ENCODE results near the gene VPS54. TPM values are rescaled to one million over a fixed set of nuclear protein-coding genes. Genes with fewer than 3 reads are reported as not detected.
"Not testable (repeated sequence)": the region's sequence is repeated elsewhere in the genome, so short reads cannot be mapped to it uniquely, and the experiment has no call there.

VPS54 gene
- polyA plus RNA-seq, 1 donor: 22.7 TPM

GRCh38 chr2:64024259-64024949, 5.2 kb upstream of the VPS54 start:
- no peak for DNase-seq (ENCODE audit: low read depth)

GRCh38 chr2:64023485-64024258, 4.4 kb upstream of the VPS54 start:
- DNase-seq (ENCODE audit: low read depth): no peak

- no peak for DNase-seq (ENCODE audit: low read depth)
Measured at GRCh38 chr2:64021578-64021977, 2.4 kb upstream of the VPS54 start.

GRCh38 chr2:64019975-64020528, 824 bp upstream of the VPS54 start:
- no peak for DNase-seq (ENCODE audit: low read depth)

- DNase-seq (ENCODE audit: low read depth): no peak
Measured at GRCh38 chr2:64018701-64019082, 536 bp downstream of the VPS54 start.

GRCh38 chr2:64017811-64018700, 1.2 kb downstream of the VPS54 start:
- no peak for DNase-seq (ENCODE audit: low read depth)

GRCh38 chr2:64015898-64016297, 3.3 kb downstream of the VPS54 start:
- DNase-seq (ENCODE audit: low read depth): no peak

GRCh38 chr2:64015391-64015790, 3.8 kb downstream of the VPS54 start:
- no peak for DNase-seq (ENCODE audit: low read depth)

GRCh38 chr2:64014628-64015027, 4.6 kb downstream of the VPS54 start:
- no peak for DNase-seq (ENCODE audit: low read depth)

GRCh38 chr2:64013053-64013452, 6.2 kb downstream of the VPS54 start:
- DNase-seq (ENCODE audit: low read depth): no peak

- DNase-seq (ENCODE audit: low read depth): no peak
Measured at GRCh38 chr2:64012115-64012514, 7.1 kb downstream of the VPS54 start.

GRCh38 chr2:64008434-64009009, 10.7 kb downstream of the VPS54 start:
- DNase-seq (ENCODE audit: low read depth): no peak

- no peak for DNase-seq (ENCODE audit: low read depth)
Measured at GRCh38 chr2:64007924-64008323, 11.3 kb downstream of the VPS54 start.

GRCh38 chr2:64005707-64006356, 13.4 kb downstream of the VPS54 start:
- no peak for DNase-seq (ENCODE audit: low read depth)

- no peak for DNase-seq (ENCODE audit: low read depth)
Measured at GRCh38 chr2:64003239-64003638, 16.0 kb downstream of the VPS54 start.

- DNase-seq (ENCODE audit: low read depth): no peak
Measured at GRCh38 chr2:64001382-64002101, 17.7 kb downstream of the VPS54 start.

GRCh38 chr2:64000630-64001381, 18.4 kb downstream of the VPS54 start:
- DNase-seq (ENCODE audit: low read depth): no peak

- DNase-seq (ENCODE audit: low read depth): no peak
Measured at GRCh38 chr2:63999049-63999448, 20.2 kb downstream of the VPS54 start.

GRCh38 chr2:63996582-63997198, 22.5 kb downstream of the VPS54 start:
- not testable (repeated sequence) for DNase-seq (ENCODE audit: low read depth)
